ENCODE data around the gene WNT3A.

DNA sequence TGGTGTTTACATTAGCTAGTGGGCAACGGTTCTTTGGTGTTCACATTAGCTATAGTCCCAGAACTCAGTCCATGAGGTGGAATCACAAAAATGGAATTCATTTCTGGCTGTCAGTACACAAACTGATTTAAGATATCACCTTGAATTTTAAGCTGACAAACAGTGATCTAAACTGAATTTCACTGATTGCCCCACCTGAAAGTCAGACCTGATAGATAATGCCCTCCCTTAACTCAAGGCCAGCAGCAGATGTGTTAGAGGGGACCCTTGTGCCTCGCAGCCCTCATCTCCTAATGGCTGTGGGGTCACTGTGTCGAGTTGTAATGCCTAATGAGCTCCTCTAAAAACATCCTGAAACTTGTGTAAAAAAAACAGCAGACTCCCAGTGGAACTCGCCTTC is 84.3 kb downstream of the WNT3A start:
- TF ChIP-seq, protein P1, sequence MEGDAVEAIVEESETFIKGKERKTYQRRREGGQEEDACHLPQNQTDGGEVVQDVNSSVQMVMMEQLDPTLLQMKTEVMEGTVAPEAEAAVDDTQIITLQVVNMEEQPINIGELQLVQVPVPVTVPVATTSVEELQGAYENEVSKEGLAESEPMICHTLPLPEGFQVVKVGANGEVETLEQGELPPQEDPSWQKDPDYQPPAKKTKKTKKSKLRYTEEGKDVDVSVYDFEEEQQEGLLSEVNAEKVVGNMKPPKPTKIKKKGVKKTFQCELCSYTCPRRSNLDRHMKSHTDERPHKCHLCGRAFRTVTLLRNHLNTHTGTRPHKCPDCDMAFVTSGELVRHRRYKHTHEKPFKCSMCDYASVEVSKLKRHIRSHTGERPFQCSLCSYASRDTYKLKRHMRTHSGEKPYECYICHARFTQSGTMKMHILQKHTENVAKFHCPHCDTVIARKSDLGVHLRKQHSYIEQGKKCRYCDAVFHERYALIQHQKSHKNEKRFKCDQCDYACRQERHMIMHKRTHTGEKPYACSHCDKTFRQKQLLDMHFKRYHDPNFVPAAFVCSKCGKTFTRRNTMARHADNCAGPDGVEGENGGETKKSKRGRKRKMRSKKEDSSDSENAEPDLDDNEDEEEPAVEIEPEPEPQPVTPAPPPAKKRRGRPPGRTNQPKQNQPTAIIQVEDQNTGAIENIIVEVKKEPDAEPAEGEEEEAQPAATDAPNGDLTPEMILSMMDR (conservative IDR thresholded peaks at IDR 0.05), result no peak
- no peak for TF ChIP-seq ZFX (IDR thresholded peaks at IDR 0.05)

Measured in C4-2B (cell line).